GM23338 (cell line): ENCODE measurements around the gene CD63. TPM values are rescaled to one million over a fixed set of nuclear protein-coding genes. Genes with fewer than 3 reads are reported as not detected.

Source experiments
- ATAC-seq: fragments of 200-7000 bp; cut with Tn5 transposase; 3 replicates; pipeline ENCODE4 v1.9.1; 2020
- DNase-seq: peaks from one replicate; pipeline ENCODE4 v3.0.0-alpha.2; 2015; ENCODE audit warnings: low spot score
- H2AFZ ChIP-seq: fragments of 200-600 bp; sonication (generic); 2 replicates; pipeline ENCODE4 v1.8.0; 2016; ENCODE audit warnings: antibody characterized with exemption, mild to moderate bottlenecking, moderate library complexity
- H3F3A ChIP-seq: fragments of 200-600 bp; sonication (generic); replicated peaks from 2 replicates; pipeline ENCODE4 v1.8.0; 2017; ENCODE audit warnings: antibody characterized with exemption, mixed run types, low read depth
- H3K27ac ChIP-seq: fragments of 200-600 bp; sonication (generic); 2 replicates; pipeline ENCODE4 v1.6.1; 2016; ENCODE audit warnings: low read depth
- H3K27me3 ChIP-seq: fragments of 200-600 bp; sonication (generic); 2 replicates; pipeline ENCODE4 v1.8.0; 2016; ENCODE audit warnings: mild to moderate bottlenecking, mixed run types, moderate library complexity; ENCODE audit not compliant: insufficient read depth
- H3K36me3 ChIP-seq: fragments of 200-600 bp; sonication (generic); 2 replicates; pipeline ENCODE4 v1.8.0; 2016; ENCODE audit warnings: mild to moderate bottlenecking; ENCODE audit not compliant: insufficient read depth
- H3K4me1 ChIP-seq: fragments of 200-600 bp; sonication (generic); 2 replicates; pipeline ENCODE4 v1.8.0; 2016; ENCODE audit warnings: mild to moderate bottlenecking, moderate library complexity; ENCODE audit not compliant: insufficient read depth
- H3K4me2 ChIP-seq: fragments of 200-600 bp; sonication (generic); 2 replicates; pipeline ENCODE4 v1.7.1; 2017; ENCODE audit warnings: mixed run types
- H3K4me3 ChIP-seq: fragments of 200-600 bp; sonication (generic); 2 replicates; pipeline ENCODE4 v1.6.1; 2016; ENCODE audit warnings: mixed run types
- H3K79me2 ChIP-seq: fragments of 200-600 bp; sonication (generic); replicated peaks from 2 replicates; pipeline ENCODE4 v1.8.0; 2017; ENCODE audit warnings: mild to moderate bottlenecking; ENCODE audit not compliant: insufficient read depth
- H3K9me2 ChIP-seq: fragments of 200-600 bp; sonication (generic); 2 replicates; pipeline ENCODE4 v1.8.0; 2017; ENCODE audit not compliant: insufficient read depth
- H4K20me1 ChIP-seq: fragments of 200-600 bp; sonication (generic); replicated peaks from 2 replicates; pipeline ENCODE4 v1.8.0; 2017; ENCODE audit warnings: mild to moderate bottlenecking; ENCODE audit not compliant: insufficient read depth
- H3K27ac Mint-ChIP-seq: 2 replicates; pipeline ENCODE4 v1.8.0; 2020; ENCODE audit warnings: inconsistent platforms, mild to moderate bottlenecking, moderate library complexity, mixed read lengths
- H3K27me3 Mint-ChIP-seq: 3 replicates; pipeline ENCODE4 v1.8.0; 2022; ENCODE audit warnings: low read depth, mild to moderate bottlenecking, moderate library complexity, mixed read lengths, inconsistent platforms; ENCODE audit not compliant: insufficient read depth, poor library complexity
- H3K36me3 Mint-ChIP-seq: 3 replicates; pipeline ENCODE4 v1.8.0; 2021; ENCODE audit warnings: low read depth, mild to moderate bottlenecking, inconsistent platforms, moderate library complexity, mixed read lengths
- H3K4me1 Mint-ChIP-seq: 3 replicates; pipeline ENCODE4 v1.8.0; 2020; ENCODE audit warnings: mild to moderate bottlenecking, inconsistent platforms, mixed read lengths
- H3K4me3 Mint-ChIP-seq: 3 replicates; pipeline ENCODE4 v1.8.0; 2021; ENCODE audit warnings: moderate library complexity, mild to moderate bottlenecking, inconsistent platforms, mixed read lengths
- H3K9me3 Mint-ChIP-seq: 3 replicates; pipeline ENCODE4 v1.8.0; 2020; ENCODE audit warnings: moderate library complexity, mild to moderate bottlenecking, inconsistent platforms, mixed read lengths
- CREB1 ChIP-seq: fragments of 250-450 bp; sonication (Bioruptor Pico); IDR thresholded peaks from 2 replicates; pipeline ENCODE4 v1.5.0; 2020; ENCODE audit warnings: low read depth, mild to moderate bottlenecking, moderate library complexity
- CTCF ChIP-seq, 2 experiments: fragments of 200-600 bp in 1 of 2; sonication (generic) in 1 of 2; conservative IDR thresholded peaks; 2 replicates each; pipeline versions ENCODE4 v1.5.1 to v1.6.1; 2016 to 2017; ENCODE audit warnings: antibody characterized with exemption in 2 of 2, low read depth in 2 of 2, mild to moderate bottlenecking in 2 of 2, moderate library complexity in 1 of 2
- ETS1 ChIP-seq: IDR thresholded peaks from 2 replicates; pipeline ENCODE4 v1.6.1; 2016; ENCODE audit warnings: antibody characterized with exemption
- EZH2 ChIP-seq: fragments of 200-600 bp; sonication (generic); IDR thresholded peaks from one replicate; pipeline ENCODE4 v1.8.0; 2017; ENCODE audit warnings: antibody characterized with exemption, mild to moderate bottlenecking, low read depth; ENCODE audit not compliant: unreplicated experiment
- EZH2phosphoT487 ChIP-seq: fragments of 200-600 bp; sonication (generic); IDR thresholded peaks from one replicate; pipeline ENCODE4 v1.8.1; 2018; ENCODE audit warnings: antibody characterized with exemption; ENCODE audit not compliant: unreplicated experiment
- JUNB ChIP-seq: IDR thresholded peaks from one replicate; pipeline ENCODE4 v1.6.1; 2016; ENCODE audit warnings: antibody characterized with exemption; ENCODE audit not compliant: unreplicated experiment
- NANOG ChIP-seq: IDR thresholded peaks from 2 replicates; pipeline ENCODE4 v1.6.1; 2016; ENCODE audit warnings: antibody characterized with exemption, borderline replicate concordance
- POLR2AphosphoS5 ChIP-seq: IDR thresholded peaks from 2 replicates; pipeline ENCODE4 v1.6.1; 2016; ENCODE audit warnings: antibody characterized with exemption, low read depth
- REST ChIP-seq: IDR thresholded peaks from one replicate; pipeline ENCODE4 v1.6.1; 2018; ENCODE audit warnings: antibody characterized with exemption; ENCODE audit not compliant: unreplicated experiment
- STAT1 ChIP-seq: IDR thresholded peaks from one replicate; pipeline ENCODE4 v1.6.1; 2016; ENCODE audit warnings: antibody characterized with exemption; ENCODE audit not compliant: unreplicated experiment
- ZNF331 ChIP-seq: fragments of 250-450 bp; sonication (Bioruptor Pico); IDR thresholded peaks from 2 replicates; pipeline ENCODE4 v1.5.0; 2020; ENCODE audit warnings: low read depth, mild to moderate bottlenecking, moderate library complexity
- polyA plus RNA-seq: library from polyadenylated mRNA; unstranded; fragments of >200 nt; fragmentation: Nextera tagmentation; extraction: Ambion mirVana; gene quantifications from 2 replicates; pipeline ENCODE4 v1.2.1, GENCODE V29; 2016
- total RNA-seq: library from RNA; depleted of rRNA; stranded (reverse); fragments of >200 nt; shearing (Covaris generic); gene quantifications from 2 replicates; pipeline ENCODE4 v1.2.3, GENCODE V29; 2014

CD63 gene
- total and polyA plus RNA-seq, 2 experiments from 2014 or later = 294 to 685 TPM

DNA sequence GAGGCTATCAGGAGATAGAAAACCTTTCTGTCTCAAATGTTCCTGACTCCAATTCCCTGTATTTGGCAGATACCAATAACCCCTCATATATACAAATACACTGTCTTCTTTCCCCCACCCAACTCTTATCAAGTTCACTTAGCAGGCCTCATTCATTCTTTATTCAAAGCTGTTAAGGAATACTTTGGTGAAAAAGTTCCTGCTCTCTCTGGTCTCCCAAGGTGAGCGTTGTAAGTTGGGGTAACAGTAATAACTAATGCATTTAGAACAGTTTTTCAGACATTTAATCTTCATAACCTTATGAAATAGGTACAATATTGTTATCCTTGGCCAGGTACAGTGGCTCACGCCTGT lies 10.2 kb upstream of the CD63 start (continued):
- TF ChIP-seq STAT1 (no peak), ZNF331 (CRISPR knock-in tag) (no peak), REST (no peak), NANOG (no peak), ETS1 (no peak), EZH2 (no peak), CTCF (conservative IDR thresholded peaks at IDR 0.05; ENCODE audit: low read depth in 2 of 2) (no peak), POLR2AphosphoS5 (no peak), CREB1 (CRISPR knock-in tag) (no peak), JUNB (no peak)

GRCh38 chr12:55738123-55739024 lies 9.6 kb upstream of the CD63 start:
- Mint-ChIP-seq H3K4me3 (peak overlapping the region; percentile 83), H3K27me3 (peaks cover 15% of the 10 kb centered on the region), H3K27ac (peak overlapping the region; percentile 96), H3K4me1 (peaks cover 28% of the 10 kb centered on the region), H3K9me3 (no peaks in the 10 kb centered on the region; the same call in 2 of the 3 replicates), H3K36me3 (no peaks in the 10 kb centered on the region)
- Histone ChIP-seq H3F3A (no peaks in the 10 kb centered on the region), H3K4me3 (peak overlapping the region; percentile 61), H3K36me3 (no peaks in the 10 kb centered on the region), H3K9me2 (no peaks in the 10 kb centered on the region), H3K27ac (peak overlapping the region; percentile 89), H3K4me1 (peaks cover 6% of the 10 kb centered on the region; the same call in 1 of the 2 replicates), H3K79me2 (no peaks in the 10 kb centered on the region), H2AFZ (peak overlapping the region; percentile 99), H3K27me3 (no peaks in the 10 kb centered on the region), H3K4me2 (peak overlapping the region; percentile 90), H4K20me1 (no peaks in the 10 kb centered on the region)
- DNase-seq = peak; percentile 98
- TF ChIP-seq ZNF331 (CRISPR knock-in tag) (no peak), REST (no peak), EZH2 (no peak), EZH2phosphoT487 (no peak), STAT1 (no peak), CTCF (conservative IDR thresholded peaks at IDR 0.05; ENCODE audit: low read depth in 2 of 2) (peak; percentile 86 to 98), POLR2AphosphoS5 (peak; percentile 54), ETS1 (no peak), CREB1 (CRISPR knock-in tag) (no peak)
- ATAC-seq = peak; percentile 79
